GM10248 (cell line): Measurements from ENCODE around the gene GPR137B.

Experiments
- CTCF ChIA-PET: fragments of 300-600 bp; sonication (Branson Sonifier 250); formaldehyde crosslinking; extraction: SDS; loops from one replicate; lab custom pipeline; 2021; ENCODE audit warnings: antibody characterized with exemption; lab: Yijun Ruan, JAX
- POLR2A ChIA-PET: fragments of 350-650 bp; sonication (Branson Sonifier 250); formaldehyde crosslinking; extraction: SDS; loops from one replicate; lab custom pipeline; 2020; ENCODE audit warnings: antibody characterized with exemption; lab: Yijun Ruan, JAX
- DNase-seq: peaks from one replicate; pipeline ENCODE4 v3.0.0; 2012; ENCODE audit errors: extremely low spot score
- CTCF ChIP-seq: IDR thresholded peaks from 2 replicates; pipeline ENCODE4 v1.5.1; 2012; ENCODE audit warnings: mild to moderate bottlenecking, low read depth; ENCODE audit errors: extremely low read depth, missing control alignments, control extremely low read depth

The GPR137B gene

GRCh38 chr1:236257216-236257615, 114.9 kb downstream of the GPR137B start:
- no peak for TF ChIP-seq CTCF
- CTCF ChIA-PET, result no interaction called here
- POLR2A ChIA-PET, result no interaction called here

GRCh38 chr1:236258114-236258622, 115.8 kb downstream of the GPR137B start:
- ChIA-PET POLR2A (no interaction called here), CTCF (interaction anchor here (1.0 to 2.7 kb wide), 4 partner anchors 14 to 23 kb away, joined by 3 to 10 read pairs (median 4); no protein-coding TSS in a partner anchor)
- no peak for DNase-seq
- no peak for TF ChIP-seq CTCF

More at GRCh38 chr1:236257216-236257615, 114.9 kb downstream of the GPR137B start:
- DNase-seq, result no peak
